H1 (cell line): ENCODE results near the gene MFSD2A. TPM values are rescaled to one million over a fixed set of nuclear protein-coding genes. Genes with fewer than 3 reads are reported as not detected.

Source experiments
- CTCF ChIA-PET: fragments of 300-600 bp; sonication (Branson Sonifier 250); formaldehyde crosslinking; loops from one replicate; lab custom pipeline; 2021; ENCODE audit not compliant: partially characterized antibody; lab: Charles Lee
- POLR2A ChIA-PET: fragments of 300-600 bp; sonication (Branson Sonifier 250); formaldehyde crosslinking; loops from one replicate; lab custom pipeline; 2021; ENCODE audit warnings: inconsistent platforms; ENCODE audit not compliant: partially characterized antibody; lab: Charles Lee
- DNase-seq, 2 experiments: peaks; one replicate each; pipeline versions ENCODE4 v3.0.0 to v3.0.0-alpha.2; 2010 to 2022; ENCODE audit warnings: low spot score in 2 of 2, low read depth in 1 of 2, mixed read lengths in 1 of 2
- FAIRE-seq: peaks from 2 replicates; lab custom pipeline; 2011; peaks lifted over from hg19 to GRCh38; lab: Jason Lieb, UNC
- H2AFZ ChIP-seq: 2 replicates; pipeline ENCODE4 v1.8.1; 2012; ENCODE audit warnings: low read length, inconsistent platforms
- H2AK5ac ChIP-seq: 2 replicates; pipeline ENCODE4 v1.6.1; 2013; ENCODE audit warnings: low read depth, low read length
- H2BK120ac ChIP-seq: replicated peaks from 2 replicates; pipeline ENCODE3; 2013; ENCODE audit warnings: low read depth, low read length, inconsistent platforms
- H2BK12ac ChIP-seq: 2 replicates; pipeline ENCODE4 v1.6.1; 2013; ENCODE audit warnings: low read depth, low read length
- H2BK15ac ChIP-seq: 2 replicates; pipeline ENCODE4 v1.6.1; 2013; ENCODE audit warnings: low read length
- H2BK20ac ChIP-seq: 2 replicates; pipeline ENCODE4 v1.6.1; 2013; ENCODE audit warnings: low read length
- H2BK5ac ChIP-seq: 2 replicates; pipeline ENCODE4 v1.6.1; 2013; ENCODE audit warnings: low read depth, low read length
- H3K14ac ChIP-seq: 2 replicates; pipeline ENCODE4 v1.6.1; 2013; ENCODE audit warnings: inconsistent platforms; ENCODE audit not compliant: insufficient read length
- H3K18ac ChIP-seq: 2 replicates; pipeline ENCODE4 v1.6.1; 2013; ENCODE audit warnings: low read length; ENCODE audit errors: extremely low read depth
- H3K23ac ChIP-seq: 2 replicates; pipeline ENCODE4 v1.6.1; 2013; ENCODE audit warnings: inconsistent platforms; ENCODE audit not compliant: insufficient read length
- H3K23me2 ChIP-seq: 2 replicates; pipeline ENCODE4 v1.6.1; 2013; ENCODE audit warnings: low read depth, low read length
- H3K27ac ChIP-seq: 2 replicates; pipeline ENCODE4 v1.6.1; 2011; ENCODE audit warnings: low read depth, low read length, inconsistent platforms
- H3K27me3 ChIP-seq, 4 experiments: replicated peaks in 1 of 4; 1 replicate in 1 of 4; 2 replicates in 3 of 4; pipeline versions ENCODE4 v1.6.1 to v1.8.1; 2011 to 2013; ENCODE audit warnings: low read length in 3 of 4, mild to moderate bottlenecking in 3 of 4, inconsistent platforms in 2 of 4, mixed read lengths in 2 of 4, moderate library complexity in 1 of 4; ENCODE audit not compliant: control insufficient read depth in 3 of 4, insufficient read depth in 3 of 4; ENCODE audit errors: extremely low read depth in 1 of 4
- H3K36me3 ChIP-seq, 4 experiments: 2 replicates each; pipeline versions ENCODE4 v1.6.1 to v1.8.1; 2011 to 2013; ENCODE audit warnings: mild to moderate bottlenecking in 4 of 4, low read length in 3 of 4, moderate library complexity in 2 of 4, control low read depth in 1 of 4, inconsistent platforms in 1 of 4; ENCODE audit not compliant: insufficient read depth in 4 of 4, control insufficient read depth in 2 of 4
- H3K4ac ChIP-seq: replicated peaks from 2 replicates; pipeline ENCODE3; 2013; ENCODE audit warnings: low read length, low read depth, mixed read lengths, inconsistent platforms; ENCODE audit not compliant: insufficient read length
- H3K4me1 ChIP-seq, 4 experiments: replicated peaks in 1 of 4; 1 replicate in 1 of 4; 2 replicates in 3 of 4; pipeline versions ENCODE4 v1.6.1 to v1.8.1; 2011 to 2013; ENCODE audit warnings: low read length in 3 of 4, inconsistent platforms in 2 of 4, mixed read lengths in 1 of 4; ENCODE audit not compliant: insufficient read depth in 4 of 4, control insufficient read depth in 3 of 4
- H3K4me2 ChIP-seq, 2 experiments: 2 replicates each; pipeline versions ENCODE4 v1.6.1 to v1.8.1; 2011 to 2013; ENCODE audit warnings: low read depth in 2 of 2, low read length in 2 of 2, control low read depth in 1 of 2, inconsistent platforms in 1 of 2, mild to moderate bottlenecking in 1 of 2; ENCODE audit not compliant: insufficient read depth in 1 of 2
- H3K4me3 ChIP-seq, 4 experiments: fragments of 200-600, 300-600 bp in 1 of 4; sonication (generic), shearing (Covaris generic), sonication (Bioruptor Twin) in 1 of 4; 2 replicates each; pipeline versions ENCODE4 v1.5.1 to v1.8.1; 2011 to 2016; ENCODE audit warnings: low read length in 4 of 4, low read depth in 3 of 4, control low read depth in 2 of 4, inconsistent platforms in 2 of 4, mild to moderate bottlenecking in 2 of 4, mixed read lengths in 1 of 4, moderate library complexity in 1 of 4; ENCODE audit not compliant: insufficient read depth in 2 of 4; ENCODE audit errors: extremely low read depth in 1 of 4
- H3K56ac ChIP-seq: replicated peaks from 2 replicates; pipeline ENCODE3; 2013; ENCODE audit warnings: low read depth, mild to moderate bottlenecking, mixed read lengths, low read length, inconsistent platforms; ENCODE audit not compliant: insufficient read length
- H3K79me1 ChIP-seq: 2 replicates; pipeline ENCODE4 v1.6.1; 2013; ENCODE audit warnings: low read depth, low read length, control low read depth
- H3K79me2 ChIP-seq, 2 experiments: 2 replicates each; pipeline versions ENCODE4 v1.6.1 to v1.8.1; 2012 to 2013; ENCODE audit warnings: low read length in 2 of 2, mild to moderate bottlenecking in 2 of 2, inconsistent platforms in 1 of 2; ENCODE audit not compliant: insufficient read depth in 2 of 2, control insufficient read depth in 1 of 2
- H3K9ac ChIP-seq, 4 experiments: replicated peaks in 1 of 4; 1 replicate in 1 of 4; 2 replicates in 3 of 4; pipeline versions ENCODE4 v1.6.1 to v1.8.1; 2011 to 2013; ENCODE audit warnings: low read depth in 3 of 4, low read length in 3 of 4, control low read depth in 2 of 4, mild to moderate bottlenecking in 2 of 4, moderate library complexity in 2 of 4, inconsistent platforms in 1 of 4; ENCODE audit errors: extremely low read depth in 1 of 4
- H3K9me3 ChIP-seq, 2 experiments: 2 replicates each; pipeline versions ENCODE4 v1.6.1 to v1.8.1; 2012 to 2013; ENCODE audit warnings: mild to moderate bottlenecking in 2 of 2, moderate library complexity in 2 of 2, control low read depth in 1 of 2, inconsistent platforms in 1 of 2, low read depth in 1 of 2, low read length in 1 of 2, mixed read lengths in 1 of 2; ENCODE audit not compliant: insufficient read depth in 2 of 2
- H4K20me1 ChIP-seq, 2 experiments: replicated peaks in 1 of 2; 2 replicates each; pipeline versions ENCODE3 to v1.8.1; 2011 to 2013; ENCODE audit warnings: inconsistent platforms in 2 of 2, low read length in 2 of 2, mild to moderate bottlenecking in 1 of 2; ENCODE audit not compliant: insufficient read depth in 2 of 2, control insufficient read depth in 1 of 2
- H4K5ac ChIP-seq: 2 replicates; pipeline ENCODE4 v1.6.1; 2013; ENCODE audit warnings: low read length, low read depth, mixed read lengths, inconsistent platforms; ENCODE audit not compliant: insufficient read length
- H4K8ac ChIP-seq: 2 replicates; pipeline ENCODE4 v1.8.0; 2013; ENCODE audit warnings: mild to moderate bottlenecking, moderate library complexity, low read length, inconsistent platforms; ENCODE audit not compliant: insufficient read depth; ENCODE audit errors: extremely low read depth
- H4K91ac ChIP-seq: replicated peaks from 2 replicates; pipeline ENCODE3; 2013; ENCODE audit warnings: low read length, mixed read lengths, inconsistent platforms; ENCODE audit not compliant: insufficient read length
- CREB1 ChIP-seq: IDR thresholded peaks from 2 replicates; pipeline ENCODE4 v1.6.1; 2012; ENCODE audit warnings: inconsistent platforms
- EZH2 ChIP-seq: fragments of 200-600 bp; sonication (generic); IDR thresholded peaks from 2 replicates; pipeline ENCODE4 v1.7.1; 2012; ENCODE audit warnings: low read depth, mild to moderate bottlenecking, moderate library complexity, low read length, inconsistent platforms; ENCODE audit not compliant: severe bottlenecking
- JUN ChIP-seq: IDR thresholded peaks from 2 replicates; pipeline ENCODE4 v1.6.1; 2011; ENCODE audit warnings: low read depth, mild to moderate bottlenecking, improper control_type of control experiment, low read length
- KDM1A ChIP-seq: fragments of 200-600, 300-600 bp; sonication (generic); IDR thresholded peaks from 2 replicates; pipeline ENCODE4 v1.7.1; 2016; ENCODE audit warnings: mild to moderate bottlenecking, low read length, borderline replicate concordance
- NANOG ChIP-seq: IDR thresholded peaks from 2 replicates; pipeline ENCODE4 v1.6.1; 2011; ENCODE audit warnings: low read length, low read depth, mild to moderate bottlenecking, inconsistent platforms; ENCODE audit not compliant: insufficient read depth, poor library complexity, severe bottlenecking
- PHF8 ChIP-seq: fragments of 200-600 bp; sonication (generic); conservative IDR thresholded peaks from 2 replicates; pipeline ENCODE4 v1.7.1; 2012; ENCODE audit warnings: low read depth, mild to moderate bottlenecking, inconsistent platforms, low read length, moderate library complexity
- POLR2A ChIP-seq, 2 experiments: IDR thresholded peaks; 1 replicate in 1 of 2; 2 replicates in 1 of 2; pipeline ENCODE4 v1.6.1; 2011; ENCODE audit warnings: low read depth in 2 of 2, low read length in 2 of 2, mild to moderate bottlenecking in 2 of 2; ENCODE audit errors: control extremely low read depth in 1 of 2
- RAD21 ChIP-seq, 2 experiments: IDR thresholded peaks in 1 of 2; conservative IDR thresholded peaks in 1 of 2; 2 replicates each; pipeline ENCODE4 v1.6.1; 2011; ENCODE audit warnings: low read depth in 2 of 2, low read length in 2 of 2, improper control_type of control experiment in 1 of 2, inconsistent platforms in 1 of 2, mild to moderate bottlenecking in 1 of 2, moderate library complexity in 1 of 2
- SAP30 ChIP-seq: fragments of 300-600 bp; sonication (generic); IDR thresholded peaks from 2 replicates; pipeline ENCODE4 v1.7.1; 2012; ENCODE audit warnings: low read length, moderate library complexity, mild to moderate bottlenecking, inconsistent platforms; ENCODE audit not compliant: insufficient read depth, insufficient replicate concordance
- SIRT6 ChIP-seq: IDR thresholded peaks from one replicate; pipeline ENCODE4 v1.7.1; 2012; ENCODE audit warnings: low read length, inconsistent platforms
- SP4 ChIP-seq: IDR thresholded peaks from 2 replicates; pipeline ENCODE4 v1.6.1; 2012; ENCODE audit warnings: low read length, inconsistent platforms
- TAF7 ChIP-seq: optimal IDR thresholded peaks from 2 replicates; pipeline ENCODE3; 2011; ENCODE audit warnings: low read depth, mild to moderate bottlenecking, inconsistent platforms, low read length, moderate library complexity, borderline replicate concordance
- YY1 ChIP-seq: IDR thresholded peaks from 2 replicates; pipeline ENCODE4 v1.6.1; 2011; ENCODE audit warnings: low read depth, mild to moderate bottlenecking, low read length
- WGBS, 2 experiments: shearing (Covaris generic) in 1 of 2; methylation state at CpG; one replicate each; pipeline versions ENCODE4 v1.1.6 to v1.1.7; 2013 to 2015; ENCODE audit warnings: low lambda C conversion rate in 2 of 2, mixed read lengths in 2 of 2, inconsistent platforms in 1 of 2, low coverage in 1 of 2, missing lambda C conversion rate in 1 of 2; ENCODE audit not compliant: insufficient replicate concordance in 2 of 2, insufficient coverage in 1 of 2, insufficient read length in 1 of 2; ENCODE audit errors: extremely low coverage in 1 of 2, missing lambda C conversion rate in 1 of 2; 5-methylcytosine and 5-hydroxymethylcytosine counted together
- polyA plus RNA-seq, 7 experiments: library from polyadenylated mRNA; depleted of rRNA in 3 of 7; stranded (reverse) in 5 of 7; unstranded in 2 of 7; fragments of >200 nt in 5 of 7; fragments of 200-250 nt in 2 of 7; gene quantifications; 1 replicate in 5 of 7; 2 replicates in 1 of 7; 4 replicates in 1 of 7; pipeline versions ENCODE4 v1.2.1 to v1.2.3, GENCODE V29; 2011 to 2013; ENCODE audit warnings: missing spikeins in 2 of 7, mixed read lengths in 2 of 7
- total RNA-seq: library from RNA; stranded (reverse); fragmentation: NEBNext Ultra II Directional; extraction: Animal tissue kit (Norgen Biotek cat#: 25700); gene quantifications from 2 replicates; pipeline ENCODE4 v1.2.1, GENCODE V29; 2021
- TF ChIP-seq, protein P1 (sequence below): IDR thresholded peaks from 2 replicates; pipeline ENCODE4 v1.6.1; 2012; ENCODE audit warnings: inconsistent platforms

Gene MFSD2A
- total and polyA plus RNA-seq, 2 of the 8 experiments (the other 6 are each of a cell fraction or from before 2014, with no cell fraction given): 18.3 to 25.9 TPM

DNA sequence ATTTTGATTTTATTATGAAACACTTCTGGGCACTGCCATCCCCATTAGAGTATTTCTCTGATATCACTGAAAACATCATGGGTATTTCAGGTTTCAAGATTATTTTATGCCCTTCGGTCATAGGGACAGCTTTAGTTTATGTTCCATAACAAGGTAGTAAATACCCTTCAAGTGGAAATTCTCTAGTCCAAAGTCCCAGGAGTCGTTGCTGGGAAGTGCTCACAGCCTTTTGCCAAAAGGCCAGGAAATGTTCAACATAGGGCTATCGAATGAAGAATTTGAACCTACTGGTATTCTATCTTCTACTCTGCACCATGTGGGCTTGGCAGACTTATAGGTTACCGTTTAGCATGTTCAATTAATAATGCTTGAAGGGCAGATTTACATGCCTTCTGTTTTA lies 7.7 kb upstream of the MFSD2A start:
- Histone ChIP-seq H3K23ac (no peak overlapping the region), H3K79me2 (no peaks in the 10 kb centered on the region), H2BK15ac (no peak overlapping the region), H3K9me3 (no peaks in the 10 kb centered on the region), H2BK20ac (no peak overlapping the region), H4K8ac (no peak overlapping the region), H2BK12ac (no peak overlapping the region), H3K4me1 (peaks cover 0 to 6% (median 1%) of the 10 kb centered on the region in 4 experiments; a peak in 2 of 7 replicates), H3K36me3 (no peaks in the 10 kb centered on the region), H3K23me2 (no peaks in the 10 kb centered on the region), H2AK5ac (no peak overlapping the region), H3K4me2 (no peak overlapping the region), H3K4ac (no peak overlapping the region), H3K4me3 (no peak overlapping the region), H4K91ac (no peak overlapping the region), H3K27ac (no peak overlapping the region), H3K79me1 (no peaks in the 10 kb centered on the region), H3K27me3 (no peaks in the 10 kb centered on the region), H2AFZ (no peak overlapping the region), H3K9ac (no peak overlapping the region), H3K14ac (no peak overlapping the region), H2BK5ac (no peak overlapping the region), H3K56ac (no peak overlapping the region), H3K18ac (no peak overlapping the region), H4K20me1 (no peaks in the 10 kb centered on the region), H2BK120ac (no peak overlapping the region), H4K5ac (no peak overlapping the region)
- DNase-seq (no peak), FAIRE-seq (no peak)
- ChIA-PET POLR2A (no interaction called here), CTCF (interaction anchor here (0.6 to 1.4 kb wide), 7 partner anchors 11 to 246 kb away, joined by 3 to 5 read pairs (median 3); no protein-coding TSS in a partner anchor)
- 91% methylated on average over 4 of the region's 4 CpGs; no CpG with 5 or more reads in 1 of the 2 experiments for WGBS, 2 experiments
- TF ChIP-seq JUN: no peak
- no peak for TF ChIP-seq YY1
- TF ChIP-seq POLR2A (IDR thresholded peaks at IDR 0.05; ENCODE audit: control extremely low read depth in 1 of 2, low read depth in 2 of 2, low read length in 2 of 2): no peak
- TF ChIP-seq SIRT6: no peak
- no peak for TF ChIP-seq TAF7
- TF ChIP-seq EZH2: no peak
- TF ChIP-seq PHF8: no peak
- TF ChIP-seq, protein P1, sequence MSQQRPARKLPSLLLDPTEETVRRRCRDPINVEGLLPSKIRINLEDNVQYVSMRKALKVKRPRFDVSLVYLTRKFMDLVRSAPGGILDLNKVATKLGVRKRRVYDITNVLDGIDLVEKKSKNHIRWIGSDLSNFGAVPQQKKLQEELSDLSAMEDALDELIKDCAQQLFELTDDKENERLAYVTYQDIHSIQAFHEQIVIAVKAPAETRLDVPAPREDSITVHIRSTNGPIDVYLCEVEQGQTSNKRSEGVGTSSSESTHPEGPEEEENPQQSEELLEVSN: no peak
- TF ChIP-seq SP4: no peak
- TF ChIP-seq RAD21 (IDR thresholded peaks at IDR 0.05 in 1 of 2, conservative IDR thresholded peaks at IDR 0.05 in 1 of 2; ENCODE audit: low read depth in 2 of 2, low read length in 2 of 2): no peak
- TF ChIP-seq CREB1: no peak
- TF ChIP-seq NANOG: no peak
- no peak for TF ChIP-seq SAP30
- TF ChIP-seq KDM1A: no peak
